GM18508 (cell line): ENCODE data around the gene MAN1A1.
"Not testable (repeated sequence)": the region's sequence is repeated elsewhere in the genome, so short reads cannot be mapped to it uniquely, and the experiment has no call there.

Experiments
- ATAC-seq: cut with Tn5 transposase; IDR thresholded peaks from one replicate; pipeline ENCODE4 v1.9.1; 2021; ENCODE audit warnings: moderate number of reproducible peaks; ENCODE audit not compliant: insufficient read depth, unreplicated experiment

MAN1A1 gene

GRCh38 chr6:119179842-119180241 is 169.7 kb downstream of the MAN1A1 start:
- no peak for ATAC-seq

DNA sequence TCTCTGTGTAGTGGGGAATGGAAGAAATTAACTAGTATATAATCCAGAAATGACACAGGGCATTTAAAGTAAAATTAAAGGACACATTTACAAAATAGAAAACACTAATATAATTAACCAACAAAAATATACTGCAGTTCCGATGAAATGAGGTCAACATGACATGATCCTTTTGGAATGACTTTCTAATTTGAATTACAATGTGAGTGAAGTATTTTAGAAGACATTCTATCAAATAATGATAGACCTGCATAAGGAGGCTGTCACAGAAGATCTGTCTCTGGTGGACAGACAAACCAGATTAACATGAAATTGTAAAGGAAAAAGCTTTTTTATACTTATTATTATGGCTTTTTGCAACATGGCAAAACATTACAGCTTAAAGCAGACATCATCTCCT is 170.5 kb downstream of the MAN1A1 start:
- no peak for ATAC-seq

GRCh38 chr6:119176445-119176844 is 173.1 kb downstream of the MAN1A1 start:
- no peak for ATAC-seq

DNA sequence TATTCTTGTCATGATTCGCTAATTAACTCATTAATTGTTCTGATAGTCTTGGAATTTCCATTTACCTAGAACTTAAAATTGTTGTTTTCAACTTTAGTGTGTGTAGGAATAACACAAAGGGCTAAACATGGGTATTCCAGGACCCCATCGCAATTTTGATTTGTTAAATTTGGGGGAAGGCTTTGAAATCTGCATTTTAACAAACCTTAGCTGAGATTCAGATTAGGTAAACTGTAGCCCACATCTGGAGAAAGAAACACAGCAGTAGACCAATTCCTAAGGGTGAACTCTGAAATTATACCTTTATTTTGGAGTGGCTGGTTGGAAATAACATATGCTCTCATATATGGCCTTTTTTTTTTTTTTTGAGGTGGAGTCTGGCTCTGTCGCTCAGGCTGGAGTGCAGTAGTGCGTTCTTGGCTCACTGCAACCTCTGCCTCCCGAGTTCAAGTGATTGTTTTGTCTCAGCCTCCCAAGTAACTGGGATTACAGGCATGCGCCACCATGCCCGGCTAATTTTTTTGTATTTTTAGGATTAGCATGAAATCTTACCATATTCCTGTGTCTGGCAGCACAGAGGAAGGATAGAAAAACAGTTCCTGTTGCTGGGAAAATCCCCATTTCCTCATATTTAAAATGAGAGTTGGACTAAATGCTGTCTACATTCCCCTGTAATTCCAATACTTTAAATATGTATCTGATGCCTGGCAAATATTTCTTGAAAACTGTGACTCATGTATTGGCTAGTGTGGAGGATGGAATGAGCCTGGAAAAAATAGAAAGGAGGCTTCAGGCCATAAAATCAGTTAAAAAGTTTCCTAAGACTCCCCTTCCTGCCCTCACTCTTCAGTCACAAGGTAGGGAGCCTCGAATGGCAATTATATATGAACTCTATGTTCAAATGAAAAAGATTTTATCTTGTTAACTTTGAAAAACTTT is 174.4 kb downstream of the MAN1A1 start:
- ATAC-seq, result no peak

DNA sequence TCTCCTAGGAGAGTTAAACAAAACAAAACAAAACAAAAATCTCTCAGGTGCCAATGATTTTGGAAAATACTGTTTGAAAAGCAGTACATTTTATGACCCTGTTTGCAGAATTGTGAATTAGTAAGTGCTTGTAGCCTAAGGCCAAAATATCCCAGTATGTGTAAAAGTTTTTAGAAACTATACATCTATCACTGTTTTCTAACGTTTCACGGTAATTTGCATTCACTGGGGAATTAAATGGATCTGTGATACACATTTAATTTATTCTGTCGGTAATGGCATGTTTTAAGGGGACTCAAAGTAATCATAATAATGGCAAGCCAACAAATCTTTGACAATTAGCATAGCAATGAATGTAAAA is 175.5 kb downstream of the MAN1A1 start:
- ATAC-seq, result no peak

GRCh38 chr6:119173249-119174084 is 176.1 kb downstream of the MAN1A1 start:
- no peak for ATAC-seq

DNA sequence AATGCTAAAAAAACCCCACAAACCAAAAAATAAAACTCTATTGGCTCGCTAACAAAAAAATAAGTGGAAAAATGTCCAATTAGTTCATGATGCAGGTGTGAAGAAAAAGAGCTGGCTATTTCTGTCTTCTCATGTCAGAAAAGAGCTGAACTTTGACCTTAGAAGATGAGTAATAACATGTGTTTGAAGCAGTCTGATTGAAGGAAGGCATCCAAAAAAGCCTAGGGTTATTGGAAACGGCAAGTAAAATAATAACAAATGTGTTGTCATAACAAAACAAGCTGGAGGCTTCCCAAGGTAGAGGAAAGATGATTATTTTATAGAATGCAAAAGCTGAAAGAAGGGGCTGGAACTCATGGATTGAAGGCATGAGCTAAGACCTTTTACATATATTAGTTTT is 176.7 kb downstream of the MAN1A1 start:
- ATAC-seq, result no peak

DNA sequence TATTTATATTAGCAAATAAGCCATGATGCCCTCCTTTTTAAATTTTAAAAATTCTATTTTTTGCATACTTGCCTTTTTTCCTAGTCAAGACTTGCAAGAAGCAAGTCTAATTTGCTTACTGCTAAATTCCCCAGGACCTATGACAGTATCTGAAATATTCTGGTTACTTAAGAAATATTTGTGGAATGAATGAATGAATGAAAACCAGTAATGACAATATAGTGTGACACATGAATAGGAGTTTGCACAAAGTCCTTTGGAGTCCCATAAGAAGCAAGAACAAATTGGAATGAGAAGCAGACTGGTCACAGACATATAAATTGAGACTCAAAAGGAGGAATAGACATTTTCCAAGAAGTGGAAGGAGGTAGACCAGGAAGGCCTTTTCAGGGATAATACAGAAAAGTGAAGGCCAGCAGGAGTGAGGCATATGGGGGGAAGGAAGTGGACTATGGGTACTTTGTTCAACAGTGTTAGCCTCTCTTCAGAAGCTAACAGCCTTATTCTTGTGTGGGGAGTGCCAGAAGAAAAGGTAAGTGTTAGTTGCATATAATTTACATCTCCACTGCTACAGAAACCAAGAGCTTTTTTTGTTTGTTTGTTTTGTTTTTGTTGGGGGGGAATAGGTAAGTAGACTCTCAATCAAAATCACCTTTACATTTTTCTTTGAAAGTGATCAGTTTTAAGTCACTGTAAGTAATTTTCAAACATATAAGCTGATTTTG is 177.5 kb downstream of the MAN1A1 start:
- no peak for ATAC-seq

GRCh38 chr6:119171088-119171841 is 178.3 kb downstream of the MAN1A1 start:
- ATAC-seq, result no peak

DNA sequence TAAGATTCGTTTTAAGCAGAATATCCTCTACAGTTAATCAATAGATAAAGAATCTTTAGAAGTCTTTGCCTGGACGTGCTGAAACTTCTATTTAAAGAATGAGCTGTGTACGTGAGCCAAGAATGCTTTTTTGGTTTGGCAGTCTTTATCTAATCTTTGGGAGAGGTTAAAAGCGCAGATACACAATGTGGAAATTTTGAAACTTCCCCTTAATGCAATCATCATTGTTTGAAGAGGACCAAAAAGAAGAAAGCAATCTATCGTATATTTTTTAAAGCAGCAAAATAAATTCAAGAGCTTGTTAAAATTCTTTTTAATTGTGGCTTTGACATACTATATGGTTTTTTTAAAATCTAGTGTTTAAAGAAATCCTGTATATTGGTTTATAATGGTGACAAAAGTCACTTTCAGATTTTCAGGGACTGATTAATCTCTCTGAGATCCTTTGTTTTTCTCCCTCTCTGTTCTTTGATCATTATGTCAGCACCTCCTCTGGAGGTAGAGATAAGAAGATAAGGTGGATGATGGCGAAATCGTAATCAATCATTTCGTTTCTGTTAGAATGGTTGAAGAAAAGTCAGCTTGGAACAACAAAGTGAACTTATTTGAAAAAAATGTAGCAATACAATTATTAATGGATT is 179.0 kb downstream of the MAN1A1 start:
- ATAC-seq, result no peak

DNA sequence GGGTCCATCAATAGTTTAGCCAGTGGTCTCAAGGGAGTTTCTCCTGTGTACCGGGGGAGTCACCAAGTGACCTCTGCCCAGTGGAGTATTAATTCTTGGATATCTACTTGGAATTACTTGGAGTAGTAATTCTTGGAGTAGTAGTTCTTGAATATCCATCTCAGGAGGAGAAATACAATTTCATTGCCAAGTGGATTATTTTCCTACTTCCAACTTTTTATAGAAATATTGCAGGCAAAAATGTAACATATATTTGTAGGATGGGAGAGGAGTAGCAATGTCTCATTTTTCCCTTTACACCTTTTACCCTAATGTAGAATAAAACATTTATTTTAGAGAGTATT is 179.5 kb downstream of the MAN1A1 start:
- no peak for ATAC-seq

DNA sequence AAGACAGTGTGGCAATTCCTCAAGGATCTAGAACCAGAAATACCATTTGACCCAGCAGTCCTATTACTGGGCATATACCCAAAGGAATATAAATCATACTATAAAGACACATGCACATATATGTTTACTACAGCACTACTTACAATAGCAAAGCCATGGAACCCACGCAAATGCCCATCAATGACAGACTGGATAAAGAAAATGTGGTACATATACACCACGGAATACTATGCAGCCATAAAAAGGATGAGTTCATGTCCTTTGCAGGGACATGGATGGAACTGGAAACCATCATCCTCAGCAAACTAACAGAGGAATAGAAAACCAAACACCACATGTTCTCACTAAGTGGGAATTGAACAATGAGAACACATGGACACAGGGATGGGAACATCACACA is 180.2 kb downstream of the MAN1A1 start:
- not testable (repeated sequence) for ATAC-seq

DNA sequence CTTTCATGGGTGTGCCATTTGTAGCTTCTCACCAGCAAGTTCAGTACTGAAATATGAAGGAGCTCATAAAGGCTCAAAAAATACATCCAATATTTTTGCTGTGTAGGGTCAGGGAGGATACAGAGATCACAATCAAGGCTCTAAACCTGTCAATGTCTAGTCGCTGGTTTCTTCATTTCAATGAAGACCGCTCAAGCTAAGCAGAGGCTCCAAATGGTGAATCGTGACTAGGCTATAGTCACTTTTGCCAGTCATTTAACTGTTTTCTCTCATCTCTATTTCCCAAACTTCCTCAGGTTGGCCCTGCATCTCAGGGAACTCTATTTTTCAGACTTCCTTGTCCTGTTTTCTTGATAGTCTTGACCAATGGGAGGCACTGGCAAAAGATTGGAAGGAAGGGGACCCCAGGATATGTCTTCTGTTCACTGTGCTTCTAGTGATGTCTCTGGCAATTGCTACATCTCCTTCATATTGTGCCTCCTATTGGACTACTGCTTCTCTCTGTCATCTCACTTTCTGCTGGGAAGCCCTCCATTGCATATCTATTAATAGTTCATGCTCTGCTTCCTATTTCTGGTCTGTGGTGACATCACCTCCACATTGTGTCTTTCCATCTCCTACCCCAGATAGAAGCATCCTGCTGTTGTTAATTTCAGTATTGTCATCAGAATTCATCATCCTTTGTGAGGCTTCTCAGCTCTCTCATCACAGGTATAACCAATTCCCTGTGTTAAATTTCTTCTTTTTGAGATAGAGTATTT is 183.4 kb downstream of the MAN1A1 start:
- ATAC-seq, result no peak

DNA sequence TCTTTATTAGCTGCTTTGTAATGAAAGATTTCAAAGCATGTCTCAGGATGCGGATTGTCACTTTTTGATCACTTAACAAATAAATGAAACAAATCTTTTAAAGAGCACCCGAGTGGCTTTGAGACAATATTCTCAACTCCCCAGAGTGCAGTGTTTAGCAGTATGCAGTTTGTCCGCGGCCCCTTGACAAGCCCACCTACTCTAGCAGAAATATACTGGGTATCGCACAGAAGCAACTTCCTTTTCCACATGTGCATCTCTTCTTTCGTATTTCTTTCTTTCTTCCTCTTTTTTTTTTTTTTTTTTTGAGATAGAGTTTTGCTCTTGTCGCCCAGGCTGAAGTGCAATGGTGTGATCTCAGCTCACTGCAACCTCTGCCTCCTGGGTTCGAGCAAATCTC is 186.6 kb downstream of the MAN1A1 start:
- ATAC-seq, result no peak

- peak; percentile 83 for ATAC-seq
These were observed 187.3 kb downstream of the MAN1A1 start for GRCh38 chr6:119162134-119162775.

DNA sequence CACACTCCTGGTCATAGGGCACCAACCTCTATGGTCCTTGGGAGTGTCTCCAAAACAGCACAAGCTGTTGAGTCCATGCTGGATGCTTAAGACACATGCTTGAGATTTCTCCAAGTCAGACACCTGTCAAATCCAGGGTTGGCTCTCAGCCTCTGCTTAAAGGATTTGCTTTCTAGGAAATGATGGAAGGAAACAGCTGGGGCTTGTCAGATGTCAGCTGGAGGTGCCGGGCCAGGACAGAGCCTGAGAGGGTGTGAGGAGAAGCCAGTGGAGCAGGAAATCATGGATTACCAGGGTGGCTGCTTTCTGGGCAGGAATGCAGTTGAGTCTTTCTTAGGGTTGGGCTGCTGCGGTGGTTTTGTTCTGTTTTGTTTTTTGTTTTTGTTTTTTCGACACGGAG is 188.1 kb downstream of the MAN1A1 start:
- ATAC-seq, result no peak

- ATAC-seq, result no peak
These were observed 188.7 kb downstream of the MAN1A1 start for GRCh38 chr6:119160911-119161310.

- ATAC-seq, result no peak
These were observed 191.3 kb downstream of the MAN1A1 start for GRCh38 chr6:119158057-119158848.
